ENCODE data around the gene NPEPL1. TPM values are rescaled to one million over a fixed set of nuclear protein-coding genes. Genes with fewer than 3 reads are reported as not detected.

NPEPL1 gene
- total RNA-seq, 2 donors from 2014 or later = 25.7 to 29.0 TPM

DNA sequence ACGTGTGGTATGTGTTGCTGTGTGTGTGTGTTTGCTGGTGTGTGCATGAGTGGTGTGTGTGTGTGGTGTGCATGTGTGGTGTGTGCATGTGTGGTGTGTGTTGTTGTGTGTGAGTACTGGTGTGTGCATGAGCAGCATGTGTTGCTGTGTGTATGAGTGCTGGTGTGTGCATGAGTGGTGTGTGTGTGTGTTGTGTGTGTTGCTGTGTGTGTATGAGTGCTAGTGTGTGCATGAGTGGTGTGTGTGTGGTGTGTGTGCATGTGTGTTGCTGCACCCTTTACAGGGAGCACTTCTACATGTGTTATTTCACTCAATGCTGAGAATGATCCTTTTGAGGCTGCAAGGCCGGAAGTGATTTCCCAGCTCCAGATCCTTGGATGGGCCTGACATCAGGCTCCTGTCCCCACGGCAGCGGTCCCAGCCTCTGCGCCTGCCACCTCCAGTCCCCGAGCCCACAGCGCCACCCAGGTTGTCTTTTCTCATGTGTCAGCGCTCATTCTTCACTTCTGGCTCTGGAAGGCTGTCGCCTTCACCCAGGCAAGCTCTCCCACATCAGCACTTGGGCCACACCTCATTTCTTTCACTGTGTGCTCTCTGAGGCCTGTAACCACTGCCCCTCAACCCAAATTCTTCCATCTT, 2.6 kb downstream of the NPEPL1 start:
- no peak overlapping the region for H3K27ac Mint-ChIP-seq
- no peaks in the 10 kb centered on the region for H3K9me3 Mint-ChIP-seq
- no peaks in the 10 kb centered on the region for H3K36me3 Mint-ChIP-seq (ENCODE audit: insufficient read depth in 2 of 2)
- no peak overlapping the region for H3K4me3 Mint-ChIP-seq
- no peaks in the 10 kb centered on the region for H3K27me3 Mint-ChIP-seq (ENCODE audit: low read depth)
- ATAC-seq (replicated peaks in 1 of 2) (no peak), DNase-seq (no peak)
- peaks cover 14% of the 10 kb centered on the region for H3K4me1 Mint-ChIP-seq (ENCODE audit: low read depth)

DNA sequence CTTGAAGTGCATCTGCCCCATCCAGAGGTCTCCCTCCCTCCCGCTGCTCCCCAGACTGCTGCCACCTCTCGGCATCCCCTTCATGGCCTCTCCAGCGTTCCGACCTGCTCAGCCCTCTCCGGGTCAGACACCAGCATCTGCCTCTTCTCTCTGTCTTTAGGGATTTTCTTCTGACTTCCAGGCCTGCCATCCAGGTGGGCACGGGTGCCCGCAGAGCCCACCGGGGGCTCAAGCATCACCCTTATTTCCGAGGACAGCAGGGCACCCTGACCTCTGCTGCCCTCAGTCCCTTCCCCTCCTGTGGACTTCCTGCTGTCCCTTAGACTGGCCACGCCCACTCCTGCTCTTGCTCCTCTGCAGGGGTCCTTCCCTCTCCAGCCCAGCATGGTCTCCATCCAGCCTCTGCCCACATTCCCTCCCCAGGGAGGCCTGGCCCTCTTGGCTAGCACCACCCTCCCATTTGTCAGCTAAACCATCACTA, 3.3 kb downstream of the NPEPL1 start:
- no peaks in the 10 kb centered on the region for H3K27me3 Mint-ChIP-seq (ENCODE audit: low read depth)
- DNase-seq (no peak), ATAC-seq (replicated peaks in 1 of 2) (no peak)
- no peak overlapping the region for H3K27ac Mint-ChIP-seq
- peaks cover 19% of the 10 kb centered on the region for H3K4me1 Mint-ChIP-seq (ENCODE audit: low read depth)
- H3K4me3 Mint-ChIP-seq = no peak overlapping the region
- H3K36me3 Mint-ChIP-seq (ENCODE audit: insufficient read depth in 2 of 2) = peaks cover 0 to 2% of the 10 kb centered on the region in 2 donors
- H3K9me3 Mint-ChIP-seq = no peaks in the 10 kb centered on the region

DNA sequence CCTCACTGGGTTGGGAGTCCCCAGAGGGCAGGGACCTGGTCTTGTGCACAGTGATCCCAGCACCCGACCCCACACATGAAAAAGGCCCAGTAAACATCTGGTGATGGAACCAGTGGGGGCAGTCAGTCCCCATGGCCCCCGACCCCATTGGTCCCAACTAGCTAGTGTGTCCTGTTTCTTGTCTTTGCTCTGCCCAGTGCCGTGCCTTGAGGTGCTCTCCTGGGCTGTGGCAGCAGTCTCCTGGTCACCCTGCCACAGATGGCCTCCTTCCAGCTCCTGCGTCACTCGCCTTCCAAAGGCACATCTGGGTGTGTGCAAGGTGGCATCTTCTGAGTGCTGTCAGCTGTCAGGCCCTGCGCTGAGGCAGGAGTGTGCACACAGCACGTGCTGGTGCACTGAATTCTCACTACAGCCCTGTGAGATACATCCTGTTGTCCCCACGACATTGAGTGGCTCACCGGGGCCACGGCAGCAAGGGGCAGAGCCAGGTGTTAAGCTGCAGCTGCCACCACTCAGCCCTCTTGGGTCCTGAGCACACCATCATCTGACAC, 3.9 kb downstream of the NPEPL1 start:
- H3K36me3 Mint-ChIP-seq (ENCODE audit: insufficient read depth in 2 of 2) = peaks cover 0 to 2% of the 10 kb centered on the region in 2 donors
- H3K27ac Mint-ChIP-seq = no peak overlapping the region
- peaks cover 19% of the 10 kb centered on the region for H3K4me1 Mint-ChIP-seq (ENCODE audit: low read depth)
- H3K9me3 Mint-ChIP-seq = no peaks in the 10 kb centered on the region
- ATAC-seq (replicated peaks in 1 of 2) (no peak), DNase-seq (no peak)
- no peaks in the 10 kb centered on the region for H3K27me3 Mint-ChIP-seq (ENCODE audit: low read depth)
- no peak overlapping the region for H3K4me3 Mint-ChIP-seq

DNA sequence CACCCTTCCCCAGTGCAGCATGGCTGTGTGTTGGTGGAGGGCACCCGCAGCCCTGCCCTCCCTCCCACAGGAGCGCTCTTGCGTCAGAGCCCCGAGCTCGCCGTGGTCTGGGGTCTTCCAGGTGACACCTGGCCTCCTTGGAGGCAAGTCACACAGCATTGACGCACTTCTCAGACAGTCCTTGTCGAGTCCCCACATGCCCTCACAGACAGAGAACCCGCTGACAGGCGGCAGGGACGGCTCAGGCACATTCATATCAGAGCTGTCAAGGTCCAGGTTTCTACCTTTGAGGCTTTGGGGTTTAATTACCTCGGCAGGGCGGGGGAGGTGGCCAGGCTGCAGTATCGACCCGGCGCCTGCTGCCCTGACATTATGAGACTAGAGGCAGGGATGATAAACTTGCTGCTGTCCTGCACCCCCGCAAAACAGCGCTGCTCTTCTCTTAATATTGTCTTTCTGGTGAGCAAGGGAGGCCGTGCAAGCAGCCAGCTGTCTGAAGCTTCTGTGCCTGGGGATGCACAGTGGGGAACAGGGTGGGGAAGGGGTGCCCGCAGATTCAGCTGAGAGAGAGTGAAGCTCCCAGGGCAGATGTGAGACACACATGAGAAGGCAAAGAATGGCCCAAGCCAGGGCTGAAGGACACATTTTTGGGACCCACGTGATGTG, 4.7 kb downstream of the NPEPL1 start:
- DNase-seq (no peak), ATAC-seq (replicated peaks in 1 of 2) (no peak)
- no peak overlapping the region for H3K4me3 Mint-ChIP-seq
- H3K27me3 Mint-ChIP-seq (ENCODE audit: low read depth) = no peaks in the 10 kb centered on the region
- no peak overlapping the region for H3K27ac Mint-ChIP-seq
- peaks cover 19% of the 10 kb centered on the region for H3K4me1 Mint-ChIP-seq (ENCODE audit: low read depth)
- H3K9me3 Mint-ChIP-seq = no peaks in the 10 kb centered on the region
- peaks cover 0 to 2% of the 10 kb centered on the region in 2 donors for H3K36me3 Mint-ChIP-seq (ENCODE audit: insufficient read depth in 2 of 2)

DNA sequence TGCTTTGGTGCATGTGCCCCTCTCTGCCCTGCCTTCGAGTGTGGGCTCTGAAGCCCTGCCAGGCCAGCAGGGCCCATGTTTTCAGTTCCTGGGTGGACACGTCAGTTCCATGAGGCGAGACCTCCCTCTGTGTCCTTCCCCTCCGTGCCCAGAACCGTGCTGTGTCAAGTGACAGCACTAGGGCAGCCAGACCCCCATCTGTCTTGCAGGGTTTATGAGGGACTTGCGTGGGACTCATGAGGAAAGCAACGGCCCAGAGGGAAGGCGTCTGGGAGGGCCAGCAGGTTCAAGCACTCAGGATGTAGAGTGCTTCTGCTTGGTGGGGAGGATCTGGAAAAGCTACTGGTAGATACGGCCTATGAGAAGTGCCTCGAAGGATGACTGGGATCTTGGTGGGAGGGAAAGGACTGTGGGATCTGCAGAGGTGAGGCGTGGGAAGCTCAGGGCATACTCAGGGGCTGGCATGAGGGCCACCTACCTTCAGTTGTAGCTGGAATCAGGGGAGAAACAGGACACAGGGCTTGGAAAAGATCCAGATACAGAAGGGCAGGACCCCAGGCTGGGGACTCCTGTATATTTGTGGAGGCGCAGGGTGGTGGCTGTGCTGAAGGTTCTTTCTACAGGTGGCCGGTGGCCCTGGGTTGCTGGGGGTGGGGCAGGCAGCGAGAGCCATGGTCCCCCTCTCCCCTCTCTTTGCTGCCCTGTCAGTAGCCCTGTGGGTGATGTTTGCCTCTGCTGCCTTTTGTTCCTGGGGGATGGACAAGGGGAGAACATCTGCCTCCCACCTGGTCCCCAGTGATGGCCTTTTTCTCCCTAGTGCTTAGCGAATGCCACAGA, 5.5 kb downstream of the NPEPL1 start:
- ATAC-seq (replicated peaks in 1 of 2) (no peak), DNase-seq (no peak)
- no peak overlapping the region for H3K27ac Mint-ChIP-seq
- H3K4me1 Mint-ChIP-seq (ENCODE audit: low read depth) = peaks cover 19% of the 10 kb centered on the region
- H3K27me3 Mint-ChIP-seq (ENCODE audit: low read depth) = no peaks in the 10 kb centered on the region
- H3K9me3 Mint-ChIP-seq = no peaks in the 10 kb centered on the region
- no peak overlapping the region for H3K4me3 Mint-ChIP-seq
- peaks cover 2 to 4% of the 10 kb centered on the region in 2 donors for H3K36me3 Mint-ChIP-seq (ENCODE audit: insufficient read depth in 2 of 2)

DNA sequence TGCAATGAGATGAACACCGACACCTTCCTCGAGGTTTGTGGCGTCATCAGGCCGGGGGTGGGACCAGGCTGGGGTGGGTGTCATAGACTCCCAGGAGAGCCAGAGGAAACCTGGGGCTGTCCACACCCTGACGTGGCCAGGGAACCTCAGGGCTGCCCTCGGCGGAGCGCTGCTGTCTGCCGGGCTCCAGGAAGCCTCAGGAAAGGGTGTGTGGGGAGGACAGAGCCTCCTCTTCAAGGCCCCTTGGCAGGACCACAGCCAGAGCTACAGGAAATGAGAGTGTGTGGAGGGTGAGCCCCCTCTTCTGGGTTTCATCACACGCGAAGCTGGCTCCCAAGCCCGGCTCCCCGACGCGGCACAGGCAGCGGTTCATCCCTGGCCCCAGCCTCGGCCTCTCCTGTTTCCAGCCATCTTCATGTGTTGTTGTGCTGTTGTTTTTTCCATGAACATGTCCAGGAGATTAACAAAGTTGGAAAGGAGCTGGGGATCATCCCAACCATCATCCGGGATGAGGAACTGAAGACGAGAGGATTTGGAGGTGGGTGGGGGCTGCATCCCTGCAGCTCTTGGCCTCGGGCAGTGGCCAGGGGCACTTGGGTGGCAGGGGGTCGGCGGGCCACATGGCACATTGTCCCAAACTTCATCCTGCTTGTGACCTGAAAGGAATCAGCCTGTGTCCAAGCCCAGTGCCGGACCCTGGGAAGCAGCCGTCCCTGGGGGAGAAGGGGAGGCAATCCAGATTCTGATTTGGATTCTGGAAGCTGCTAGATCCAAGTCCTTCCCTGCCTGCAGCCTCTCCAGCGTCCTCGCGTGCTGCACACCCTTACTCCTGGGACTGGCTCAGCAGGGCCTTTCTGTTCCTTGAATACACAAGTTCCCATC, 6.4 kb downstream of the NPEPL1 start:
- H3K4me1 Mint-ChIP-seq (ENCODE audit: low read depth) = peaks cover 12% of the 10 kb centered on the region
- no peaks in the 10 kb centered on the region for H3K9me3 Mint-ChIP-seq
- no peaks in the 10 kb centered on the region for H3K27me3 Mint-ChIP-seq (ENCODE audit: low read depth)
- H3K27ac Mint-ChIP-seq = no peak overlapping the region
- H3K36me3 Mint-ChIP-seq (ENCODE audit: insufficient read depth in 2 of 2) = peaks cover 3 to 4% of the 10 kb centered on the region in 2 donors
- no peak for DNase-seq
- no peak overlapping the region for H3K4me3 Mint-ChIP-seq
- no peak for ATAC-seq (replicated peaks in 1 of 2)

DNA sequence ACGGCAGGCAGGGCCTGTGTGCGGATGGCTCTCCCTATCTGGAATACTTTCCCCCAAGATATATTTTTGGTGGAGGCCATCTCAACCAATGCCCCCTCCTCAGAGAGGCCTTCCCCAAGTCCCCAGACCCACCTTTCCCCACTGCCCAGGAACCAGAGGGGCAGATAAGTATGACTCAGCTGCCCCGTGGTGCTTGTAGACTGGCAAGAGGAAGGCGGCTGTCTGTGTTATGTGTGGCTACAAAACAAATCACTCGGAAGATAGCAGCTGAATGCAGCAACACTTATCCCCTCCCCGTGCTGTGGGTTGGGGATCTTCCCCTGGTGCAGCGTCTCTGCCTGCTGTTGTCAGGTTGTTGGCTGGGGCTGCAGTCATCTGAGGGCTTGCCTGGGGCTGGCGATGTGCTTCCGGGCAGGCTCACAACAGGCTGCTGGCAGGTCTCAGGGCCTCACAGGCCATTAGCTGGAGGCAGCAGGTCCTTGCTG, 7.1 kb downstream of the NPEPL1 start:
- no peaks in the 10 kb centered on the region for H3K27me3 Mint-ChIP-seq (ENCODE audit: low read depth)
- H3K27ac Mint-ChIP-seq = peak overlapping the region; percentile 76
- H3K4me3 Mint-ChIP-seq = peak overlapping the region in 1 of 2 donors; percentile 5
- H3K4me1 Mint-ChIP-seq (ENCODE audit: low read depth) = peaks cover 12% of the 10 kb centered on the region
- DNase-seq (no peak), ATAC-seq (replicated peaks in 1 of 2) (peak; percentile 7 to 10)
- H3K9me3 Mint-ChIP-seq = no peaks in the 10 kb centered on the region
- peaks cover 3 to 5% of the 10 kb centered on the region in 2 donors for H3K36me3 Mint-ChIP-seq (ENCODE audit: insufficient read depth in 2 of 2)

DNA sequence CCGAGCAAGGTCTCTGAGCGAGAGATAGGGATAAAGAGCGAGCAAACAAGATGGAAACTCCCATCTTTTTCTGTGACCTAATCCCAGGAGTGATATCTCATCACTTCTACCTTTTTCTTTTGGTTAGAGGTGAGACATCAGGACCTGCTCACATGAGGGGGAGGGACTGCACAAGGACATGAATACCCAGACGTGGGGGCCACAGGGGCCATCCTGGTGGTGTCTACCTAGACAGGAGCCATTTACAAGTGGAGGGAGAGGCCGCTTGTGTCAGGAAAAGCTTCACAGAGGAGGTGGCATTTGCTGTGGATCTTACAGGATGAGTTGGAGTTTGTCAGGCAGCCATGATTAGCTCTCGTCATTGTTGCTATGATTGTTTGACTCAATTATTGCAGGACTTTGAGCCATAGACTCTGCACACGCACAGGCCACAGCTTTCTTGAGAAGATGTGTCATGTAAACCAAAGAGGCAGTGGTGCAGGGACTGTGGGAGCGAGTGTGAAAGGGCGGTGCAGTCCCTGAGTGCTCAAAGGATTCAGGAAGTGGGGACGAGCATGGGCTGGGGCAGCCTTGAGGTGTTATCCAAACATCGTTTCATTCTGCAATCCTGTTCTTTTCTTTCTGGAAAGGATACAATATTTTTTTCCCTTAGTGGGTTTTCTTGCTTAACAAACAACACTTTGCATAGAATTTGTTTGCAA, 7.7 kb downstream of the NPEPL1 start:
- Mint-ChIP-seq H3K27ac (peak overlapping the region; percentile 76), H3K27me3 (ENCODE audit: low read depth) (no peaks in the 10 kb centered on the region), H3K36me3 (ENCODE audit: insufficient read depth in 2 of 2) (peaks cover 3 to 5% of the 10 kb centered on the region in 2 donors), H3K4me1 (ENCODE audit: low read depth) (peaks cover 12% of the 10 kb centered on the region), H3K4me3 (peak overlapping the region; percentile 5 to 16), H3K9me3 (no peaks in the 10 kb centered on the region)
- ATAC-seq (replicated peaks in 1 of 2) (peak; percentile 83 to 90), DNase-seq (peak; percentile 25 to 40)

DNA sequence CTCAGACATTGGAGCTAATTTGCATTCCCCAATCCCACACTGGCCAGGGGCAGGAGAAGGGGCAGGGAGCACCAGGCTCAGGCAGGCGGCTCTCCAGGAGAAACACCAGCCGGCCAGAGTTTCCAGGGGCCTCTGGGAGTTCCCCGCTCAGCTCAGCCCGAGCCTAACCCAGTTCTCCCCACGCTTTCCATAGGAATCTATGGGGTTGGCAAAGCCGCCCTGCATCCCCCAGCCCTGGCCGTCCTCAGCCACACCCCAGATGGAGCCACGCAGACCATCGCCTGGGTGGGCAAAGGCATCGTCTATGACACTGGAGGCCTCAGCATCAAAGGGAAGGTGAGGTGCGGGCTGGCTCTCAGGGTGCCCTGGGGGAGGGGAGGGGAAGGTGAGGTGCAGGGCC, 8.2 kb downstream of the NPEPL1 start:
- H3K4me3 Mint-ChIP-seq = no peak overlapping the region
- H3K4me1 Mint-ChIP-seq (ENCODE audit: low read depth) = peaks cover 12% of the 10 kb centered on the region
- no peak for DNase-seq
- H3K9me3 Mint-ChIP-seq = no peaks in the 10 kb centered on the region
- peaks cover 3 to 5% of the 10 kb centered on the region in 2 donors for H3K36me3 Mint-ChIP-seq (ENCODE audit: insufficient read depth in 2 of 2)
- H3K27ac Mint-ChIP-seq = no peak overlapping the region
- no peak for ATAC-seq (replicated peaks in 1 of 2)
- H3K27me3 Mint-ChIP-seq (ENCODE audit: low read depth) = no peaks in the 10 kb centered on the region

DNA sequence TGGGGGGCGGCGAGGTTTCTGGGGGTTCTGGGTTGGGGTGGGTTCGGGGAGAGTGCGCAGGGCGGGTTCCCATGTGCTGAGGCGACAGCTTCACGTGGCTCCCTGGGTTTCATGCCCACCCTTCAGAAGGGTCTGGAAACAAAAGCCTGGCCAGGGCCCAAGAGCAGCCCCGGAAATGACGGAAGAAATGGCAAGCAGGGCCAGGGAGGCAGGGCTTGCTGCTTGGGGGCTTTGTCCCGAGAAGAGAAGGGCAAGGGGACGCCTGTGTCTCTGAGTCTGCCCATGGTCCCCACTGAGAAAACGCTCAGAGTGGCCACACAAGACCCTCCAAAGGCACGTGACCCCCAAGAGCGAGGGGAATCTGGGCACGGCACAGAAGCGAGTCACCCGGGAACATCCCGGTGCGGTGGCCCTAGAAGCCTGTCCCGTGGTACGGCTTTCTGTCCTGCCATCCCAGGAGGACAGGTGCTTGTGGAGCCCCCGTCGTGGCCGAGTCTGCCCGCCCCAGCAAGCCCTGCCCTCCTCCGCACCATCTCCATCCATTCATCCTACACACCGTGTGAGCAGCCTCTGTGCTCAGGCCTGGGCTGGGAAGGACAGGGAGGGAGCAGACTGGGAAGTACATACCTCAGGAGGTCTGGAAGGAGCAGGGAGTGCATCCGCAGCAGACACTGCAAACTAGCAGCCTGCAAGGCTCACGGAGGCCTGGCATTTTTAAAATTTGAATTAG, 9.0 kb downstream of the NPEPL1 start:
- Mint-ChIP-seq H3K9me3 (no peaks in the 10 kb centered on the region), H3K27me3 (ENCODE audit: low read depth) (no peaks in the 10 kb centered on the region), H3K36me3 (ENCODE audit: insufficient read depth in 2 of 2) (peaks cover 3 to 5% of the 10 kb centered on the region in 2 donors), H3K4me1 (ENCODE audit: low read depth) (peaks cover 12% of the 10 kb centered on the region), H3K27ac (no peak overlapping the region), H3K4me3 (no peak overlapping the region)
- no peak for DNase-seq
- no peak for ATAC-seq (replicated peaks in 1 of 2)

DNA sequence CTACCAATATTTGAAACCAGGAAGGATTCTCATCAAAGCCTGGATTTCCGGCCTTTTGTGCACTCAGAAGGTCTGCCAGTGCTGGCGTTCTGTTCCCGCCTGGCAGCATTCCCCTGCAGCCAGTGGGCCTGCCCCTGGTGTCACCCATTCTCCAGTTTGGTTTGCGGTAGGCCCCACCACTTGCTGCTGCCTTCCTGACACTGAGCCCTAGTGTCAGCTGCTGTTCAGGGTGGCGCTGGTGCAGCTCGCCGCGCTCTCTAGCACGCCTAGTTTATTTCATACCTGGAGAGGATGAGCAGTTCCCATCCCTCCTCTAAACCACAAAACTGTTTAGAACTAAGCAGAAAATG, 9.5 kb downstream of the NPEPL1 start:
- Mint-ChIP-seq H3K9me3 (no peaks in the 10 kb centered on the region), H3K27ac (no peak overlapping the region), H3K4me1 (ENCODE audit: low read depth) (peaks cover 12% of the 10 kb centered on the region), H3K4me3 (no peak overlapping the region), H3K36me3 (ENCODE audit: insufficient read depth in 2 of 2) (peaks cover 3 to 5% of the 10 kb centered on the region in 2 donors), H3K27me3 (ENCODE audit: low read depth) (no peaks in the 10 kb centered on the region)
- DNase-seq (no peak), ATAC-seq (replicated peaks in 1 of 2) (no peak)

All from activated T-cell treated with anti-CD3 and anti-CD28 coated beads, Interleukin-2, amount 50 U/mL, for 72 hours (primary cell).